Measurements from ENCODE around the gene TMEM95.
"Not testable (repeated sequence)": the region's sequence is repeated elsewhere in the genome, so short reads cannot be mapped to it uniquely, and the experiment has no call there.

TMEM95 gene

DNA sequence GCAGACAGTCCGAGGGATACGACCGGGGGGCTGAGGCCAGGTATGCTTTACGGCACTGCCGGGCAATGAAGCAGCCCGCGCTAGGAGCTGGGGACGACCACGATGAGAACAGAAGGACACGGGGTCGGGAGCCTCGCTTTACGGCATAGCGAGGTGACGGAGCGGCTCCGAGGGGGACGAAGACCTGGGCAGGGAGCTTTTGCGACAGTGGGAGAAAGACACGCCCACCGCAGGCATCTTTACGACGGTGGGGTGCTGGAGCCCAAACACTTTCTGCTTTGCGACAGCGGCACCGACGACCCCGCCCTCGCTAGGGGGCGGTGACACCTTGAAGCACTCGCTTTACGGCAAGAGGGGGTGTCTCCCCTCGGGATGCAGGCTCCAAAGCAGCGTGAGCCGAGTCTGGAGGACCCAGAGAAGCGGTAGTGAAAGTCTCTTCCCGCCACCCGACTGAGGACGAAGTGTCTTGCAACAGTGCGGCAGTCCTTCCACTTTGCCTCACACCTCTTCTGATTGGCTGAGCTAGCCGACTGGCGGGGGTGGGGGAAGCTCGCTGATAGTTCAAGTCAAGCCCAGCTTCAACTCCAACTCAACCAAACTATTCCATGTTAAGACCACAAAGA, 25.5 kb upstream of the TMEM95 start:
- Mint-ChIP-seq H3K9me3 (no peaks in the 10 kb centered on the region), H3K4me1 (ENCODE audit: low read depth) (peaks cover 54% of the 10 kb centered on the region), H3K4me3 (peak overlapping the region; percentile 99), H3K27me3 (no peaks in the 10 kb centered on the region), H3K27ac (peak overlapping the region; percentile 98), H3K36me3 (ENCODE audit: low read depth) (peaks cover 42% of the 10 kb centered on the region)
- intact Hi-C loops (cut with micrococcal nuclease) = loop anchor here (1.0 kb wide), 1 partner anchor 21 kb away; no protein-coding TSS in a partner anchor

DNA sequence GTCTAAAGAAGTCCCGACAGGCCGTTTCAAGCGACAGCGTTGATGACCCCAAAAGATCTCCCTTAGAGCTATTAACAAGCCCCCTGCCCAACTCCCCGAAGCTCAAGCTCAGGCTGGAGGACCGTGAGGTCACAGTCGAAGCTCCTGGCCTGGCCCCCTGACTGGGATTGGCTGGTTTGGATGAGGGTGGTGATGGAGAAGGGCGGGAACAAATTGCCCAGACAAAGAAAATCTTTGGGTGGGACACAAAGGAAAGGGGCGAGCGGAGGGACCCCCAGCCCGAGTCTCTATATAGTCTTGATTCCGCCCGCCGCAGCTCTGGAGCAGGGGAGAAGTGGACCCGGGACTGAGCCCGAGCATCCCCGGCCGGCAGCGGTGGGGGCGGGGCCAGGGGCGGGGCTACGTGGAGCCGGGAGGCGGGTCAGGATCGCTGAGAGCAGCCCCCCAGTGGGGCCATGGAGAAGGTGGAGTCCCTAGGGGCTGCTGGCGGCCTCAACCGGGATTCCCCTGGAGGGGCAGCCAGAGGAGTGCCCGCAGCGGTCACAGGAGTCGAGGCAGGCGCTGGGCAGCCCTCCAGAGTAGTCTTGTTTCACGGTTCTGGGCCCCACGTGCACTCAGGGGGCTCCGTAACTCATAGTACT, 24.8 kb upstream of the TMEM95 start:
- peaks cover 36% of the 10 kb centered on the region for H3K36me3 Mint-ChIP-seq (ENCODE audit: low read depth)
- intact Hi-C loops (cut with micrococcal nuclease) = loop anchor here (1.0 to 10.0 kb wide), 2 partner anchors 20 to 45 kb away; partner anchors contain the start of gene SLC2A4
- H3K4me3 Mint-ChIP-seq = peak overlapping the region; percentile 99
- H3K27ac Mint-ChIP-seq = peak overlapping the region; percentile 98
- H3K27me3 Mint-ChIP-seq = no peaks in the 10 kb centered on the region
- peaks cover 56% of the 10 kb centered on the region for H3K4me1 Mint-ChIP-seq (ENCODE audit: low read depth)
- H3K9me3 Mint-ChIP-seq = no peaks in the 10 kb centered on the region

DNA sequence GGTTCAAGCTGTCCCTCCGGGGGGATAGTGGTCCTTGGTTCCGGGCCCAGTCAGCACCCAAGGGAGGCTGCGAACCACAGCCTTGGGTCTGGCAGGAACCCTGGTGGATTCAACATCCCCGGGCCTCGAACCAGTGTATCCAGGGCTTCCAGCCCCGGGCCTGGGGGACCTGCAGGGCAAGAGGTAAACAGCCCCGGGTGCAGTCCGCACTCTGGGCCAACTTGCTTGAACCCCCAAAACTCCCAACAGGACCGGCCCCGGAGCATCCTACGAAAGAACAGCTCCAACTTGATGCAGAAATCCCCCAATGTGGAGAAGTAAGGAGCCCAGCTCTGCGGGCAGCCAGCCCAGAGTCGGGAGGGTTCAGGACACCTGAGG, 24.3 kb upstream of the TMEM95 start:
- intact Hi-C loops (cut with micrococcal nuclease) = loop anchor here (10.0 kb wide), 1 partner anchor 46 kb away; the partner anchor contains the start of gene SLC2A4
- Mint-ChIP-seq H3K27me3 (no peaks in the 10 kb centered on the region), H3K27ac (peak overlapping the region; percentile 98), H3K4me3 (peak overlapping the region; percentile 99), H3K36me3 (ENCODE audit: low read depth) (peaks cover 31% of the 10 kb centered on the region), H3K9me3 (no peaks in the 10 kb centered on the region), H3K4me1 (ENCODE audit: low read depth) (peaks cover 62% of the 10 kb centered on the region)

DNA sequence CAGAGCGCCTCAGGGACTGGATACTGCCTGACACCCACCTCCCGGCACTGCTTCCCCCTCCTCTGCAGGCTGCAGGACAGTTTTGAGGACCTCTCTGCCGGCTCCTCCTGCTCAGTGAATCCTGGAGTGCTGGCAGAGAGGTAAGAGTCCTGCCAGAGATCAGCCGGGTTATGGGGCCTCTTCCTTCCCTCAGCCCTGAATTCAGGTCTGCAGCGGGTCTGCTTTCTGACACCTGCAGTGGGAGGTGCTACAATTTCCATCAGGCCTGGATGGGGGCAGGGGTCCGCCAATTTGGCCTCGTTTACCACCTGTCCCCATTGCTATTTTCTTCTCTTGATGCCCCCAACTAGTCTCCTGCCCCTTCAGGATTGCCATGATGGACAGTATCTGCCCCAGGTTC, 22.8 kb upstream of the TMEM95 start:
- peaks cover 16% of the 10 kb centered on the region for H3K36me3 Mint-ChIP-seq (ENCODE audit: low read depth)
- H3K27me3 Mint-ChIP-seq = no peaks in the 10 kb centered on the region
- peak overlapping the region; percentile 56 for H3K4me3 Mint-ChIP-seq
- H3K4me1 Mint-ChIP-seq (ENCODE audit: low read depth) = peaks cover 73% of the 10 kb centered on the region
- intact Hi-C loops (cut with micrococcal nuclease) = loop anchor here (10.0 kb wide), 1 partner anchor 47 kb away; the partner anchor contains the start of gene SLC2A4
- H3K27ac Mint-ChIP-seq = peak overlapping the region; percentile 76
- no peaks in the 10 kb centered on the region for H3K9me3 Mint-ChIP-seq

DNA sequence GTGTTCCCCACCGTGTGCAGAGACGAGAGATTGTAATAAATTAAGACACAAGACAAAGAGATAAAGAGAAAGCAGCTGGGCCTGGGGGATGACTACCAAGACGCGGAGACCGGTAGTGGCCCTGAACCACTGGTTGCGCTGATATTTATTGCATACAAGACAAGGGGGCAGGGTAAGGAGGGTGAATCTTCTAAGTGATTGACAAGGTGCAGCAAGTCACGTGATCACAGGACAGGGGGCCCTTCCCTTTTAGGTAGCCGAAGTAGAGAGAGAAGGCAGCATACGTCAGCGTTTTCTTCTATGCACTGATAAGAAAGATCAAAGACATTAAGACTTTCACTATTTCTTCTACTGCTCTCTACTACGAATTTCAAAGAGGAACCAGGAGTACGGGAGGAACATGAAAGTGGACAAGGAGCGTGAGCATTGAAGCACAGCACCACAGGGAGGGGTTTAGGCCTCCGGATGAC, 22.3 kb upstream of the TMEM95 start:
- peak overlapping the region; percentile 56 for H3K4me3 Mint-ChIP-seq
- H3K36me3 Mint-ChIP-seq (ENCODE audit: low read depth) = peaks cover 11% of the 10 kb centered on the region
- H3K4me1 Mint-ChIP-seq (ENCODE audit: low read depth) = peaks cover 73% of the 10 kb centered on the region
- intact Hi-C loops (cut with micrococcal nuclease) = loop anchor here (10.0 kb wide), 1 partner anchor 48 kb away; the partner anchor contains the start of gene SLC2A4
- H3K27ac Mint-ChIP-seq = peak overlapping the region; percentile 76
- not testable (repeated sequence) for H3K9me3 Mint-ChIP-seq, H3K27me3 Mint-ChIP-seq

DNA sequence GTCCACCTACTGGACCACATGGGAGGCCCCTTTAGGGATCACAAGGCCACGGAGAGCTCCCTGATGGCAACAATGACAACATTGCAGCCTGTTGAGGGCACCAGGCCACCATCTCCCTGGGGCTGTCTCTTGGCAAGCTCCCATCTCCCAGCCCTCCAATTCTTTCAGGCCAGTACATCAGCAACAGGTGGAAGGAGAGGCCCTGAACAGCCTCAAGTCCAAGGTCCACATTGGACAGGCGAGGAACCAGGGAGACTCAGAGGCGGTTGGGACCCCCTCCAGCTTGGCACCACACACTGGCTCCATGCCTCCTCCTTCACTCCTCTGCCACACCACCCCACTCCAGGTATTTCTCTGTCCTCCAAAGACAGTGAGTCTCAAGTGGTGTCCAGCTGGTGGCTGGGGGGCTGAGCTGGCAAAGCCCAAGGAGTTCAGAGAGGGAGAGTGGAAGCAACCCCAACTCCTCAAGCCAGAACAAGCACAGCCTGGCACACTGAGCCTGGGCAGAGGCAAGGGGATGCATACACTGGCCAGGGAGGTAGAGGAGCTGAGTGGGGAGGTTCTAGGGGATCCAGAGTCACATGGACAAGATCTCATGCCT, 19.9 kb upstream of the TMEM95 start:
- H3K4me3 Mint-ChIP-seq = no peak overlapping the region
- intact Hi-C loops (cut with micrococcal nuclease) = loop anchor here (10.0 kb wide), 1 partner anchor 50 kb away; the partner anchor contains the start of gene SLC2A4
- no peaks in the 10 kb centered on the region for H3K27me3 Mint-ChIP-seq
- peaks cover 71% of the 10 kb centered on the region for H3K4me1 Mint-ChIP-seq (ENCODE audit: low read depth)
- peaks cover 14% of the 10 kb centered on the region for H3K36me3 Mint-ChIP-seq (ENCODE audit: low read depth)
- peak overlapping the region; percentile 73 for H3K27ac Mint-ChIP-seq
- H3K9me3 Mint-ChIP-seq = no peaks in the 10 kb centered on the region

DNA sequence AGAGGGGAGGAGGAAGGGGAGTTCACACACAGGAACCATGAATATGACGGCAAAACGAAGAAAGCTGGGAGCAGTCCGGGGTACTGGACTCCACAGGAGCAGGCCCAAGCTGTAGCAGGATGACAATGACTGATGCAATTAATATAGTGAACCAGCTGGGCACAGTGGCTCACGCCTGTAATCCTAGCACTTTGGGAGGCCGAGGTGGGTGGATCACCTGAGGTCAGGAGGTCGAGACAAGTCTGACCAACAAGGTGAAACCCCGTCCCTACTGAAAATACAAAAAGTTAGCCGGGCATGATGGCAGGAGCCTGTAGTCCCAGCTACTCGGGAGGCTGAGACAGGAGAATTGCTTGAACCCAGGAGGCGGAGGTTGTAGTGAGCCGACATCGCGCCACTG, 19.2 kb upstream of the TMEM95 start:
- Mint-ChIP-seq H3K4me1 (ENCODE audit: low read depth) (peaks cover 67% of the 10 kb centered on the region), H3K36me3 (ENCODE audit: low read depth) (peaks cover 21% of the 10 kb centered on the region), H3K4me3 (peak overlapping the region; percentile 80), H3K27ac (peak overlapping the region; percentile 73)
- intact Hi-C loops (cut with micrococcal nuclease) = loop anchor here (10.0 kb wide), 1 partner anchor 51 kb away; the partner anchor contains the start of gene SLC2A4
- not testable (repeated sequence) for H3K27me3 Mint-ChIP-seq, H3K9me3 Mint-ChIP-seq

DNA sequence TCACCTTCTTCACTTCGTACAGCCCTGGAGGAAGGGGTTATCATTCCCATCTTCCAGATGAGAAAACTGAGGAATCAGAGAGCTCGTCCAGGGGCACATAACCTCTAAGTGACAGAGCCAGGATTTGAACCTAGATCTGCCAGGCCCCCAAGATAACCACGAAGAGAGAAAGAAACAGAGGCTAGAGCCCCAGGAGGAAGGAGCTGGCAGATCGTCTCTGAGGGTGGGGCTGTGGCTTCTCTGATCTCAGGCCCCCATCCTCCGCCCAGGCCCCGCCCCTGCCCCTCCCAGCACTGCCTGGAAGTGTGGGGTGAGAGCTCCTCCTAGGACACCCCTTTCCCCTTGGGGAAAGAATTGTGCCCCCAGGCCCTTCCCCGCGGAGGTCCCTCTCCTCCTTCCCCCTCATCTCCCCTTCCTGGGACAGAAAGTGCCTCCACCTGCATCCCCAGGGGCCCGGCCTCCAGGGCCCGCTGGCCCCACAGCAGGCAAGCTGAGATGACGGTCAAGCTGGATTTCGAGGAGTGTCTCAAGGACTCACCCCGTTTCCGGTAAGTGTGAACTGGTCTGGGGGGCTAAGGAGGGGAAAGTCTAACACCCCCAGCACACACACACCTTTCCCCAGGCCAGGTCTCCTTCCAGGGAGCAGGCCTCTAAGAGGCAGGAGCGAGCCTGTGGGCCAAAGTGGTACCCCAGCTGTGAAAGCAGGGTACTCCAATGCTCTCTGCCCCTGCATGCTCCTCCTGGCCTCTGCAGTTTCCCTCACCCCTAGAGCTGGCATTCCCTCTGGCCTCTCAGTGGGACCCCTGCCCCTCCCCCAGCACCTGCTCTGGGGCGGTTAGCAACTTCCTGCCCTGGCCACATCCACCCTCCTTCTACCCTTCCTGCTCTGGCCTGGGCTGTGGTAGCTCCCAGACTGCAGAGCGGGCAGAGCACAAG, 18.4 kb upstream of the TMEM95 start, which contains the start of gene ACAP1:
ACAP1 (plus strand) TSS at position 290 of the 936 bp plus-strand sequence; CDS start at position 496, 206 bp downstream.
- H3K36me3 Mint-ChIP-seq (ENCODE audit: low read depth) = peaks cover 27% of the 10 kb centered on the region
- peaks cover 60% of the 10 kb centered on the region for H3K4me1 Mint-ChIP-seq (ENCODE audit: low read depth)
- intact Hi-C loops (cut with micrococcal nuclease) = loop anchor here (10.0 kb wide), 1 partner anchor 52 kb away; the partner anchor contains the start of gene SLC2A4
- peak within 1 kb of the TSS; percentile 73 for H3K27ac Mint-ChIP-seq
- H3K9me3 Mint-ChIP-seq = no peaks in the 10 kb centered on the region
- peak within 1 kb of the TSS; percentile 80 for H3K4me3 Mint-ChIP-seq
- no peaks in the 10 kb centered on the region for H3K27me3 Mint-ChIP-seq

DNA sequence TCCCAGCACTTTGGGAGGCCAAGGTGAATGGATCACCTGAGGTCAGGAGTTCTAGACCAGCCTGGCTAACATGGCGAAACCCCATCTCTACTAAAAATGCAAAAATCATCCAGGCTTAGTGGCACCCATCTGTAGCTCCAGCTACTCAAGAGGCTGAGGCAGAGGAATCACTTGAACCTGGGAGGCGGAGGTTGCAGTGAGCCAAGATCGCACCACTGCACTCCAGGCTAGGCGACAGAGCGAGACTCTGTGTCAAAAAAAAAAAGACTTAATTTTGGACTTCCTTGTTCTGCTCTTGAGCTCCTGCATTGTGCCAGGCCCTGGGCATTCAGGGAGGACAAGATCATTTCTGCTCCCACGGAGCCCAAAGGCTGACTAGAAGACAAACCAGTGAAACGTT, 17.4 kb upstream of the TMEM95 start:
- peak overlapping the region; percentile 80 for H3K4me3 Mint-ChIP-seq
- intact Hi-C loops (cut with micrococcal nuclease) = loop anchor here (10.0 kb wide), 1 partner anchor 53 kb away; the partner anchor contains the start of gene SLC2A4
- H3K36me3 Mint-ChIP-seq (ENCODE audit: low read depth) = peaks cover 38% of the 10 kb centered on the region
- peaks cover 49% of the 10 kb centered on the region for H3K4me1 Mint-ChIP-seq (ENCODE audit: low read depth)
- not testable (repeated sequence) for H3K27me3 Mint-ChIP-seq, H3K9me3 Mint-ChIP-seq
- H3K27ac Mint-ChIP-seq = peak overlapping the region; percentile 73

DNA sequence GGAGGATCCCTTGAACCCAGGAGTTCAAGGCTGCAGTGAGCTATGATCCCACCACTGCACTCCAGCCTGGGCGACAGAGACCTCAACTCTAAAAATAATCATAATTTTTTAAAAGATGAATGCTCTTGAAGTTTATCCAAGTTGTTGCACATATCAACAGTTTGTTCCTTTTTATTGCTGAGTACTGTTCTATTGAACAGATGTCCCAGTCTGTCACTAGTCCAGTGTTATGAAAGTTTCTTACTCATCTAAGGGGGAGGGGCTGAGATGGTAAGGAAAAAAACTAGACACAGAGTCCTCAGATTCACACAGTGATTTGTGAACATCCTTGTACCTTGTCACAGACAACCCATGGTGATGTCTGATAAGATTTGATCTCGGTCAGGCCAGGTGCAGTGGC, 14.8 kb upstream of the TMEM95 start:
- H3K4me3 Mint-ChIP-seq = no peak overlapping the region
- intact Hi-C loops (cut with micrococcal nuclease) = no loop called here
- no peaks in the 10 kb centered on the region for H3K27me3 Mint-ChIP-seq
- H3K27ac Mint-ChIP-seq = no peak overlapping the region
- H3K36me3 Mint-ChIP-seq (ENCODE audit: low read depth) = peaks cover 64% of the 10 kb centered on the region
- H3K4me1 Mint-ChIP-seq (ENCODE audit: low read depth) = peaks cover 44% of the 10 kb centered on the region
- no peaks in the 10 kb centered on the region for H3K9me3 Mint-ChIP-seq

DNA sequence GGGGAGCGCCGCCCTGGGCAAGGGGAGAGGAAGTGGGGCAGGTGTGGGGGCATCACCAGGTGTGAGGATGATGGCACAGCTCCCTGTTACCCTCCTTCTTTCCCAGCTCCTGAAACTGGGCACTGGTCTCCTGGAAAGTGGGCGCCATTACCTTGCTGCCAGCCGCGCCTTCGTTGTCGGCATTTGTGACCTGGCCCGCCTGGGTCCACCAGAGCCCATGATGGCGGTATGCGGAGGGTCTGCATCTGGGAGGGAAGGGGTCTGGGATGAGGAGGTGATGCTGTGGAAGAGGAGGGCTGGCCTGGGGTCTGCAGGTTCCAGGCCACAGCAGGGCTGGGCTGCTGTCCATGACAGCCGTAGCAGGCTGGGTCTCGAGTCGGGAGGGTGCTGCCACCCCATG, 13.1 kb upstream of the TMEM95 start:
- no peak overlapping the region for H3K27ac Mint-ChIP-seq
- no peaks in the 10 kb centered on the region for H3K27me3 Mint-ChIP-seq
- no peak overlapping the region for H3K4me3 Mint-ChIP-seq
- intact Hi-C loops (cut with micrococcal nuclease) = no loop called here
- H3K9me3 Mint-ChIP-seq = no peaks in the 10 kb centered on the region
- H3K36me3 Mint-ChIP-seq (ENCODE audit: low read depth) = peaks cover 77% of the 10 kb centered on the region
- peaks cover 28% of the 10 kb centered on the region for H3K4me1 Mint-ChIP-seq (ENCODE audit: low read depth)

DNA sequence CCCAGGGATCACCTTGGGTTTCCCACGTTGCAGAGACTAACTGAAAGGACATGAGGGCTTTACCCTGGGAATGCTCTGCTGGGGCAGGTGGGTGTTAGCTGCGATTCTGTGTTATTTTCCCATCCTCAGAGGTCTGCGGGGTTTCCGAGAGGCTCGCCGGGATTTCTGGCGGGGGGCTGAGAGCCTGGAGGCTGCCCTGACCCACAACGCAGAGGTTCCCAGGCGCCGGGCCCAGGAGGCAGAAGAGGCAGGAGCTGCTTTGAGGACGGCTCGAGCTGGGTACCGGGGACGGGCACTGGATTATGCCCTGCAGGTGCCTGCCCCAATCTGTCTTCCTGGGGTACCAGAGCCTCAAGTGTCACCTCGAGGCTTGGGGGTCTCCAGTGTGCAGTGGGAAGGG, 11.7 kb upstream of the TMEM95 start:
- H3K4me1 Mint-ChIP-seq (ENCODE audit: low read depth) = peaks cover 26% of the 10 kb centered on the region
- no peak overlapping the region for H3K4me3 Mint-ChIP-seq
- intact Hi-C loops (cut with micrococcal nuclease) = no loop called here
- no peaks in the 10 kb centered on the region for H3K27me3 Mint-ChIP-seq
- peak overlapping the region; percentile 19 for H3K27ac Mint-ChIP-seq
- peaks cover 91% of the 10 kb centered on the region for H3K36me3 Mint-ChIP-seq (ENCODE audit: low read depth)
- no peaks in the 10 kb centered on the region for H3K9me3 Mint-ChIP-seq

Data from dendritic cell treated with granulocyte-macrophage colony-stimulating factor and Interleukin-4, amounts not matched to agents 40 ng/mL and 50 ng/mL, for 4 days (primary cell).